ENCODE measurements around the gene IFIT1B. TPM values are rescaled to one million over a fixed set of nuclear protein-coding genes. Genes with fewer than 3 reads are reported as not detected.
"Not testable (repeated sequence)": the region's sequence is repeated elsewhere in the genome, so short reads cannot be mapped to it uniquely, and the experiment has no call there.

The IFIT1B gene
- not detected in 2 replicates for total RNA-seq

DNA sequence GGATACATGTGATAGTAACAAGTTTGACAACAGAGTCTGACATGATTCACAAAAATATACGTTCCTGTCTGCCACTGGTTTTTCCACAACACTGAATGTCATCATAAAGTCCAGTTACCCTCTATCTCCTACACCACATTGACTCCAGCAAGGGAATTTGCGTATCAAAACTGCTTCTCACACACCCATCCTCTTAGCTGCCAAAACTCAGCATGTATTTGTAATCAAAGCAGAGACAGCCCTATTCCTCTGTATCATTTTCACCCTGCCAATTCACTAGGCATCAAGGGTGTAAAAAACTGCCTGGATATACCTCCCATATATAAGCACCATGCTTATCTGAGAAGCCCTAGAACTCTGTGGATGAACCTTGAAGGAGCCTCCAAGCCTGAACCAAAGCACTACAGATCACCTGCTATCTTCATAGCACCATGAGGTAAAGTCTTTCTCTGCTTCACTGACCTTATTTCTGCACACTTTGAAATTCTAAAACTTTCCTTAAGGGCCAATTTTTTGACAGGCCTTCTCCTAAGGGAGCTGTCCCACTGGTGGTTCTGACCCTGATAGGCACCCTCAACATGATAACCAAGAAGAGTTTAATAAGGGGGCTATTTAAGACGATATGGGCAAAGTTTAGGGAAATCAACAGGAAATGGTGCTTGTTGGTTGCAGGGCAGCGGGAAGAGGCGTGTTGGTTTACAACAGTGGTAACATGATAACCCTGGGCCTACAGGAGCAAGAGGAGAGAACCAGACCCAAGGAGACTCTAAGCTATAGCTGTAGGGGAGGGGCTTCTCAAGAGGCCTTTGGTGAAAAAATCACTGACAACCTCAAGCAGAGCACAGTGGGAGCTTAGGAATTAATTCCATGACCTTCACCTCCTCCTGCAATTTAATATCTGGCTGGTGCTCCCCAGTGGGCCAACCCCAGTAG is at the start of gene IFIT1B:
Gene IFIT1B (plus strand): TSS at position 352 of the 933 bp plus-strand sequence. CDS start 80 bp downstream, at position 432.
- no peak for DNase-seq (ENCODE audit: low read depth in 2 of 2)

- DNase-seq (ENCODE audit: low read depth in 2 of 2), result no peak
Measured at GRCh38 chr10:89329151-89329550, 48.7 kb upstream of the IFIT1B start.

GRCh38 chr10:89330014-89330413 is 47.8 kb upstream of the IFIT1B start:
- peak in 1 of 2 donors; percentile 28 for DNase-seq (ENCODE audit: low read depth in 2 of 2)

DNA sequence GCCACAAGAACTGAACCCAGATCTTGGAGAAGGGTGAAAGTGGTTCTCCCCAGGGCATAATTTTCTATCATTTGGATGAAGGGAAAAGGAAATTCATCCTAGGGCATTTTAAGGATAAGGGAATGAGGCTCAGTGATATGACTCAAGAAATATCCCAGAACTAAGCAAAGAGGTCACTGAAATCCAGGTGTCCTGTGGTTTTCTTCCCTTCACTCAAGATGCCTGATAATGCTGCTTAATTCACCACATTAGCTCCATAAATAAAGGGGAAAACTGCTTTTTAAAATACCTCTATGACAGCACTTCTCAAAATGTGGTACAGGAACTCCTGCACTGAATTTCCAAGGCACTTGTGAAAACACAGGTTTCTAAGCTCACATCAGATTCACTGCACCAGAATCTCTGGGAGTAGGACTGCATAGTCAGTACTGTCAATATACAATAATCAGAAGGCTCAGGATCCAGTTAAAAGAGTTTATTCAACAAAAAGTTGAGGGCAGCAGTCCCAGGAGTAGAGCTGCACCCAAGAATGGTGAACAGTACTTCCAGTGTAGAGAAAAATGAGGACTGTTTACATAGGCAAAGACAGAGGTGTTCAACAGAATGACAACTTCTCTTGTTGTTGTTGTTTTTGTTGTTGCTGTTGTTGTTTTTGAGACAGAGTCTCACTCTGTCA is 47.2 kb upstream of the IFIT1B start:
- DNase-seq (ENCODE audit: low read depth in 2 of 2), result no peak

GRCh38 chr10:89331487-89332122 is 46.3 kb upstream of the IFIT1B start:
- DNase-seq (ENCODE audit: low read depth in 2 of 2), result not testable (repeated sequence)

- DNase-seq (ENCODE audit: low read depth in 2 of 2), result peak; percentile 80 to 83
Measured at GRCh38 chr10:89332123-89332633, 45.7 kb upstream of the IFIT1B start.

GRCh38 chr10:89335226-89335625 is 42.6 kb upstream of the IFIT1B start:
- DNase-seq (ENCODE audit: low read depth in 2 of 2), result no peak

- DNase-seq (ENCODE audit: low read depth in 2 of 2), result no peak
Measured at GRCh38 chr10:89336241-89336640, 41.6 kb upstream of the IFIT1B start.

GRCh38 chr10:89337484-89337883 is 40.4 kb upstream of the IFIT1B start:
- peak; percentile 29 to 83 for DNase-seq (ENCODE audit: low read depth in 2 of 2)

GRCh38 chr10:89338713-89339112 is 39.1 kb upstream of the IFIT1B start:
- no peak for DNase-seq (ENCODE audit: low read depth in 2 of 2)

DNA sequence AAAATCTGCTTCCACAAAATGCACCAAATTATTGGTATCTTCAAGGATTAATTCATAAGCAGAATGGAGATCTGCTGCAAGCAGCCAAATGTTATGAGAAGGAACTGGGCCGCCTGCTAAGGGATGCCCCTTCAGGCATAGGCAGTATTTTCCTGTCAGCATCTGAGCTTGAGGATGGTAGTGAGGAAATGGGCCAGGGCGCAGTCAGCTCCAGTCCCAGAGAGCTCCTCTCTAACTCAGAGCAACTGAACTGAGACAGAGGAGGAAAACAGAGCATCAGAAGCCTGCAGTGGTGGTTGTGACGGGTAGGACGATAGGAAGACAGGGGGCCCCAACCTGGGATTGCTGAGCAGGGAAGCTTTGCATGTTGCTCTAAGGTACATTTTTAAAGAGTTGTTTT is 38.0 kb upstream of the IFIT1B start:
- DNase-seq (ENCODE audit: low read depth in 2 of 2), result no peak

DNA sequence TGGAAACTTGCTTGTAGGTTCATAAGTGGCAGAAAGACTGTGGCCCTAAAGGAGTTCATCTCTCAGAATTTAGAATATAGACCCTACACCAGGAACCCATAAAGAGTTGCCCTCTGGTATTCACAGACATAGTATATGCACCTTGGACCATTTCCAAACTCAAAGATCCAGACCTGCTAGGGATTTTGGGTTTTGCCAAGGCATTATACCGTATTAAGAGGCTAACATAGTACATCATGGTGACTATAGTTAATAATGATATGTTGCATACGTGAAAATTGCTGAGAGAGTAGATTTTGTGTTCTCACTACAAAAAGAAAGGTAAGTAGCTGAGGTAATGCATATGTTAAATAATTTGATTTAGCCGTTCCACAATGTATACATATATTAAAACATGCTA is 36.2 kb upstream of the IFIT1B start:
- no peak for DNase-seq (ENCODE audit: low read depth in 2 of 2)

- peak; percentile 78 to 99 for DNase-seq (ENCODE audit: low read depth in 2 of 2)
Measured at GRCh38 chr10:89342206-89342958, 35.5 kb upstream of the IFIT1B start.

DNA sequence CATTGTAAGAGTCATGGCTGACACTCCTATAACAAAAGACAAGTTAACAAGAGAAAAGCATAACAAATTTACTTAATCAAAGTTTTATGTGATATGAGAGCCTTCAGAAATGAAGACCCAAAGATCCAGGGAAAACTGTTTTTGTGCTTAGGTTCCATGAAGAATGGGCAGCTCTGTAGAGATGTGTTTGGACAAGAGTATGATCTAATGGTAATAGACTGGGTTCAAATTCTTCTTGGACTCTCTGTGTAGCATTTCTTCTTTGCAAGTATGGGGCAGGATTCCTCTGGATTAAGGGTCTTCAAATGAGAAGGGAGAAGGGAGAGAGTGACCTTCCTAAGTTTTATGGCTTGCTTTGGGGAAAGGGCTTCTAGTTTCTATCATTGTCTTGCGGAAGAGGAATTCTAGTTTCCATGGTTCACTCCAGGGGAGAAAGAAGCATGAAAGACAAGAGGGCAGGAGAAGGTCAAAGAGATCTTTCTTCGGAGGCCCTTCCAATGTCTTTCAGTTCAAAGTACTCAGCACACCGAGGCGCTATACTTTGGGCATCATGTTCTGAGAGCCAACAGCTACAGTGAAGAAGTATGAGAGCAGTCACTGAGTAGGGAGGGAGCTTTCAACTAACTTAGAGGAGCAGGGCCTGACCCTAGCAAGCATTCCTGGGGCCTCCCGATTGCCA is 34.6 kb upstream of the IFIT1B start:
- no peak for DNase-seq (ENCODE audit: low read depth in 2 of 2)

DNA sequence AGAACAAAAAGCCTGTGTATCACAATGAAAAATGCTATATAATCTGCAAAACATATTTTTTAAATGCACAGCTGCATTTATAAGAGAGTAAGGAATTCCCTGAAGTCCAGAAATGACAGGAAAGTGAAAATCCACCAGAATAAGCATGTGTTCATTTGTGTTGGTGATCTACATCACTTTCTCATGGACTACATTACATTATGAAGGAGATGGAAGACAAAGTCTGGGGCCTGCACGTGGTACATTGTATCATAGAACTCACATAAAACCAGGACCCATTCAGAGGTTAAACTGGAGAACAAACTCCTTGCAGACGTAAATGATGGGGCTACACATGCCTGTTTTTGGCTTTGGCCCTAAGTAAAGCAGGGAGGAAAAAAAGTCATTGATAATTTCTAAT is 33.7 kb upstream of the IFIT1B start:
- DNase-seq (ENCODE audit: low read depth in 2 of 2), result no peak

GRCh38 chr10:89345367-89346000 is 32.4 kb upstream of the IFIT1B start:
- DNase-seq (ENCODE audit: low read depth in 2 of 2), result peak in 1 of 2 donors; percentile 52

- DNase-seq (ENCODE audit: low read depth in 2 of 2), result peak; percentile 84 to 91
Measured at GRCh38 chr10:89346405-89347254, 31.2 kb upstream of the IFIT1B start.

DNA sequence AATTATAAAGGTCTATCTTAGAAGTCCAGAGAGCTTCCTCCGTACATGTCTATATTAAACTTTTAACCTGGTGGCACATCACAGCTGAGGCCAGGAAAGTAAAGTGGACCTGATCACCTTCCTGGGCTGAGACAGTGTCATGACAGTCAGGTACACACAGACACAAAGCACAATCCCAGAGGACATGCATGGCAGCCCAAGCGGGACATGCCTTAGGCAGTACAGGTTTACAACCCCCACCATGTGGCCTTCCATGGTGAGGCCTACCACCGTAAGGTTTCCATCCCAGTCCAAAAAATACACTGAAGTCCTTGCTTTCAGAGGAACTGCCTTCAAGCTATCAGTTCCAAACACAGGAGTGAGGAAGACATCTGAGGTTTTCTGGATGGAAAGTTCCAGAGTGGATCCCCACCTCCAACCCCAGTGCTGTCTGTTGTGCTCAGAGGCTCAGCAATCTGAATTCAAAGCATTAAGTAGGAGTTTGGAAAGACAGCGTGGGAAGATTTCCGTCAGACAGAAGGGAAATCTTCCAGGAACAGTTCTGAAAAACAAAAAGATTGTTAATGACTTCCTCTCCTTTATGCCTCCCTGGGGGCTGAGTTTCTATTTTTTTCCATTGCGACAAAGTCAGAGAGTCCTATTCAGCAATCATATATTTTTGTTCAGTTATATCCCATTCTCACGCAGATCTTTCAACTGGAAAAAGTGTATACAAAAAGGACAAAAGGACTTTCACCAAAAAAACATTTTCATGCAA is 30.0 kb upstream of the IFIT1B start:
- DNase-seq (ENCODE audit: low read depth in 2 of 2), result peak; percentile 58 to 73

Data from lung microvascular endothelial cell (primary cell).